T-helper 9 cell (primary cell): Measurements from ENCODE around the gene CNIH2.
"Not testable (repeated sequence)": the region's sequence is repeated elsewhere in the genome, so short reads cannot be mapped to it uniquely, and the experiment has no call there.

Experiments used
- DNase-seq: peaks from one replicate; pipeline ENCODE4 v3.0.0-alpha.2; 2020

CNIH2 gene

GRCh38 chr11:66292543-66293332 is 14.8 kb downstream of the CNIH2 start:
- no peak for DNase-seq

- DNase-seq: no peak
These were observed 15.4 kb downstream of the CNIH2 start for GRCh38 chr11:66293352-66293751.

GRCh38 chr11:66293777-66294625 is 16.0 kb downstream of the CNIH2 start:
- DNase-seq: no peak

- no peak for DNase-seq
These were observed 16.9 kb downstream of the CNIH2 start for GRCh38 chr11:66294626-66295620.

- DNase-seq: no peak
These were observed 19.6 kb downstream of the CNIH2 start for GRCh38 chr11:66297610-66298009.

GRCh38 chr11:66299186-66299585 is 21.2 kb downstream of the CNIH2 start:
- no peak for DNase-seq

GRCh38 chr11:66302656-66303055 is 24.7 kb downstream of the CNIH2 start:
- no peak for DNase-seq

GRCh38 chr11:66309475-66309874 is 31.5 kb downstream of the CNIH2 start:
- DNase-seq: no peak

- DNase-seq: no peak
These were observed 32.3 kb downstream of the CNIH2 start for GRCh38 chr11:66310324-66310723.

- not testable (repeated sequence) for DNase-seq
These were observed 32.9 kb downstream of the CNIH2 start for GRCh38 chr11:66310803-66311440.

- DNase-seq: no peak
These were observed 33.5 kb downstream of the CNIH2 start for GRCh38 chr11:66311470-66311964.

- peak; percentile 95 for DNase-seq
These were observed 34.1 kb downstream of the CNIH2 start for GRCh38 chr11:66311965-66312548.

- DNase-seq: peak; percentile 100
These were observed 34.8 kb downstream of the CNIH2 start for GRCh38 chr11:66312549-66313320.

GRCh38 chr11:66313321-66314185 is 35.6 kb downstream of the CNIH2 start:
- DNase-seq: no peak

GRCh38 chr11:66314186-66314501 is 36.2 kb downstream of the CNIH2 start:
- DNase-seq: no peak

- no peak for DNase-seq
These were observed 36.9 kb downstream of the CNIH2 start for GRCh38 chr11:66314561-66315497.

GRCh38 chr11:66315498-66315885 is 37.5 kb downstream of the CNIH2 start:
- DNase-seq: no peak

GRCh38 chr11:66315921-66316811 is 38.2 kb downstream of the CNIH2 start:
- DNase-seq: no peak
